HCEC 1CT (cell line): Measurements from ENCODE around the gene SIAH1.
"Not testable (repeated sequence)": the region's sequence is repeated elsewhere in the genome, so short reads cannot be mapped to it uniquely, and the experiment has no call there.

Experiments used
- DNase-seq: peaks from one replicate; pipeline ENCODE4 v3.0.0-alpha.2; 2017

SIAH1 gene

DNA sequence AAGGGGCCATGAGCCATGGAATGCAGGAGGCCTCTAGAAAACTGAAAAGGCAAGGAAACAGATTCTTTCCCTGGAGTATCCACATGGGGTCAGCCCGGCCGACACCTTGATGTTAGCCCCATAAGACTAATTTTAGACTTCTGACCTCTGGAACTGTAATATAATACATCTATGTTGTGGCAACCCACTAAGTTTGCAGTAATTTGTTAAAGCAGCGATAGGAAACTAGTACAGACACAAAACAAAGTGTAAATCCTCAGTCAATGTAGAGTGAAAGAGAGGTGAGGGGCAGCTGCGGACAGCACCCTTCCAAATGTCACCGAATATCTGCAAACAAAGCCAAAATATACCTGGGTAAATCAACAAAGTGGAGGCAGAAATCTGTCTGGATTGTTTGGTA lies 7.2 kb upstream of the SIAH1 start:
- DNase-seq: no peak

DNA sequence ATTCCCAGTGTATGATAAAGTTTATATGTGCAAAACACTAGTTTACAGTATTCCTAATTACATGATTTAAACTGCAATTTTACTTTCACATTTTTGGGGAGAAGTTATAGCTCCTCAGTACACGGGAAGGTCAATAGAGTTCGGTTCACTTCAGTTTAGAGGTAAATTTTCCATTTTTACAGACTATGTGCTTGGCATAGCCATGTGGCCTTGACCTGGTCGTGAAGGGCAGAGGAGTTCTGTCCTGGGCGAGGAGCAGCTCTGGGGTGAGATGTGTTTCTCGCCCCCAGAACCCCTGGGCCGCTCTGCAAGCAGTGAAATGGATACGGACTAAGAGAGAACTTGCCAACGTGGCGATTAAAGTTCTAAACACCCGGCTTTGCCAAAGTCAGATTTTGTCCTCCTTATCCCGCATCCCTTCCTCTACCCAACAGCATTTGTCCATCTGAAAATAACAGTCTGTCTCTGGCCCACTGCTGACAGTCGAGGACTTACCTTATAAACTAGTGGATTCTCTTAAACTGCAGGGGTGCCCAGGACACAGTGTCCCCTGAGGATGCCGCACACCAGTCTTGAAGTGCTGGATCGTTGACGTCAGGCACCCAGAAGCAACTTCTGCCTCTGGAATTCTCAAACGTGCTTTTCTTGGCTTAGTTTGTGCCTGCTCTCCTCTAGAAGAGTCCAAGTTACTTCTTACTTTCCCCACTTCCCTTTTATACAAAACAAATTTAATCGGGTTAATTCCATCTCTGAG lies 1.5 kb upstream of the SIAH1 start:
- DNase-seq: no peak

DNA sequence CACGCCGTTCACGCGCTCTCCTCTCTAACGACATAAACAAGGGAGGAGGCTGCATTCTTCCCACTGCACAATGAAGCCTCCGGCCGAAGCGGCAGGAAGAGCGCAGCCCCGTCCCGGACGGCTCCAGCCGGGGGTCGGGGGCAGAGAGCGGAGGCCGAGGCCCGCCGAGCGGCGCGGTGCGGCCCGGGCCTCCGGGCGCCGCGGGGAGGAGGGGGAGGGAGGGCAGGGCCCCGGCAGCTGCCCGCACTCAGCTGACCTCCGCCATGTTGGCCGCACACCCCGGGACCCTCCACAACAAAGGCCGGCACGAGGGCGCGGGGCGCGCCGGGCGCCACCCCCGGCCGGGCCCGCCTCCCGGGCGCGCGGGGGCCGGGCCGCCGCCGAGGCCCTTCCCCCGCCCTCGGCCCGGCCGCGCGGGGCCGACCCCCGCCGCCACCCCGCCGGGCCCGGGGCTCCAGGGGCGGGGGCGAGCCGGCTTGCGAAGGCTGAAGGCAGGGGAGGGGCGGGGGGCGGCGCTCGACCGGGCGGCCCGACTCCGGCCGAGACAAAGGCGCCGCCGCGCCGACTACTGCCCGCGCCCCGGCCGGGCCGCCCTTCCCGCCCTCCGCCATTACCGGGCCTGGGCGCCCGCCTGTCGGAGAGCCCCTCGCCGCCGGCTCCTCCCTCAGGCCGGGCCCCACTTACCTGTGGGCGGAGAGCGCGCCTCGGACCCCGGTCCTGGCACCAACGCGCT lies 527 bp downstream of the SIAH1 start:
- DNase-seq: peak; percentile 53

DNA sequence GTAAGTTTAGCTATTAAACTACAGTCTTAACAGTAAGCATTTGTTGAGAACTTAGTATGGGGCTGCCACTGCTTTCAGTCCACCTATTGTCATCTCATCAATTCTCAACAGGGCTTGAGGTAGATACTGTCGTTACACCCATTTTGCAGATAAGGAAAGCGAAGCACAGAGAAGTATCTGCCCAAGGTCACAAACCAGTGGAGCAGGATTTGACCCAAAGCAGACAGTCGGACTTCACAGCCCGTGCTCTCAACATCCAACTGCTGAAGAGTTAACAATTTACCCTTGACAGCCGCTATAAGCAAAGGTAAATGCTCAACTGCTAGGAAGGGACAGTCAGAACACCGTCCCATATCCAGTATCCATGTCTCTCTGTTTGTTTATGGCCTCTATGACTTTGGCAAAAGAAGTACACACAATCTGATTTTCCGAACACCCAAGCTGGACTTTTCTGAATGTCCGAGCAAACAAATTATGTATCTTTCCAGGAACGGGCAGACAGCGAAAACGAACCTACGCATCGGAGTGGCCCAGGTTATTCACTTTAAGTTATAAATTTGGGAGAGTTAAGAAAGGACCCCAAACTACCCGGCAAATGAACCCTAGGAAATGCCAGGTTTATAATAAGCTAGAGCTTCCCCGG lies 1.2 kb downstream of the SIAH1 start:
- peak; percentile 21 for DNase-seq

DNA sequence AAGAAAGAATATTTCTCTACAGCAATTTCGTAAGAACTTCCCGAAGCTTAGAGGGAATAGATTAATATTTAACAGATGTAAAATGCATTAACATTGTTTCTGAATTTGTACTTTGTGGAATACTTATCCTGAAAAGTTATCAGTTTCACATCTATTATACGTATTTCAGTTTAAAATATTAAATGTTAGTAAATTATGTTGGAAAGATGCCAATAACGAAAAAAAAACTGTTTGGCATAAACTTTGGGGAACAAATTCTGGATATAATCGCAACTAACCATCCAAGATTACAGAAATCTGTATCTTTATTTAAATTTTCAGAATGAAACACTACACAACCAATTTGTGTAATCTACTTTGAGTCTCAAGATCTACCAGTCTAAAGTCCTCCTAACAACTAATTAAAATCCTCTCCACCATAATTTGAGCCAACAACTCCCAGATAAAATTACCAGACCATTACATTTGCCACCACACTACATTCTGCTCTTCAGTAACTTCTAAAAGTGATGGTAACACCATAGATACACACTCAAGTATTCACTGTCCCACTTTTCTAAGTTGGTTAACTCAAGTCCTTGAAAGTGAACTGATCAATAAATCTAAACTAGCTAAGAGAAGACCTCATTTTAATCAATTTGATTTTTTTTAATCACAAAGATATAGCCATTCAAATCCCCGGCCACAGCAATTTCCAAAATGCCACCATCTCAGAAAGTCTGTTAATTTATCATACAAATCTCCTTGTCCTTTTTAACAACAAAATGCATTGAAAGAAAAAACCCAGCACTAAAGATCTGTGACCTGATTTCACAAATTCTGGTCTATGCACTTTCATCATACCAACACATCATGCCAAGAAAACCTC lies 2.0 kb downstream of the SIAH1 start:
- DNase-seq: no peak

DNA sequence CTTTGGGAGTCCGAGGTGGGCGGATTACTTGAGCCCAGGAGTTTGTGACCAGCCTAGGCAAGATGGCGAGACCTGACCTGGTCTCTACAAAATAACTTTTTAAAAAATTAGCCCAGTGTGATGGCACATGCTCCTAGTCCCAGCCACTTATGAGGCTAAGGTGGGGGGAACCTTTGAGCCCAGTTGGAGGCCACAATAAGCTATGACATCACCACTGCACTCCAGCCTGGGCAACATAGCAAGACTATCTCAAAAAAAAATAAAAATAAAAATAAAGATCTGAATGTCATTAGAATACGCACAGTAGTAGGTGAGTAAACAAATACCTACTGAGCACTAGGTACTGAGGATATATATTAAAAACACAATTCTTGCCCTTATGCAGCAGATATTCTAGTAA lies 3.1 kb downstream of the SIAH1 start:
- no peak for DNase-seq

DNA sequence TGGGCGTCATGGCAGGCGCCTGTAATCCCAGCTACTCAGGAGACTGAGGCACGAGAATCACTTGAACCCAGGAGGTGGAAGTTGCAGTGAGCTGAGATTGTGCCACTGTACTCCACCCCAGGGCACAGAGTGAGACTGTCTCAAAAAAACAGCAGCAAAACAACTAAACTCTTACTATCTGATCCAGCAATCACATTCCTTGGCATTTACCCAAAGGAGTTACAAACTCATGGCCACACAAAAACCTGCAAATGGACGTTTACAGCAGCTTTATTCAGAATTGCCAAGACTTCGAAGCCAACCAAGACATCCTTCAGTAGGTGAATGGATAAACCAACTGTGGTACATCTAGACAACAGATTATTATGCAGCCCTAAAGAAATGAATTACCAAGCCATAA lies 4.0 kb downstream of the SIAH1 start:
- no peak for DNase-seq

DNA sequence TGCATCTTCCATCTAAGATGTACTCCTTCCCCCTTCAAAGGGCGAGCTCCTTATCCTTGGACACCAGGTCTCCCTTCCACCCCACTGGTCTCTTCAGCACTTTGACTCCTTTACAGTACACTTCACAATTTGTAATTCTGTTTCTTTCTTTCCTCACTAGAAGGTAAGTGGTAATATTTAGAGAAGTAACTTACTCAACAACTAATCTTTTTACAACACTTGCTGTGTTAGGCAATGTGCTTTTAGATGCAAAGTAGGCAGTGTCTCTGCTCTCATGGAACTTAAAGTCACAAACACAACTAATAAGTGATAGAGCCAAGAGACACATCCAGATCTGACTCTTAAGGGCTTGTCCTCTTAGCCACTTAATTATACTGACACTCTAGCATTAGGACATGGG lies 6.4 kb downstream of the SIAH1 start:
- no peak for DNase-seq

DNA sequence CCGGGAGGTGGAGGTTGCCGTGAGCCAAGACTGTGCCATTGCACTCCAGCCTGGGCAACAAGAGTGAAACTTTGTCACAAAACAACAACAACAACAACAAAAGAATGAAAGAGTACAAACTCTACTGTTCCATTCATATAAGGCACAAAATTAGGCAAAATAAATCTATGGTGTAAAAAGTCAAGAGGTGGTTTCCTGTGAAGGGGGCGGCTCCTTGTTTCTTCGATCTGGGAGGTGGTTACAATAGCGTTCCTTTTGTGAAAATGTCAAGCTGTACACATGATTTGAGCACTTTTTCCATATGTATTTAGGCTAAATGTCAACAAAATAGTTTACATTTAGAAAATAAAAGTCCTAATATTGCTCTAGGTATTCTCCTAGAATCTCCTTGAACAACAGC lies 6.9 kb downstream of the SIAH1 start:
- DNase-seq: no peak

DNA sequence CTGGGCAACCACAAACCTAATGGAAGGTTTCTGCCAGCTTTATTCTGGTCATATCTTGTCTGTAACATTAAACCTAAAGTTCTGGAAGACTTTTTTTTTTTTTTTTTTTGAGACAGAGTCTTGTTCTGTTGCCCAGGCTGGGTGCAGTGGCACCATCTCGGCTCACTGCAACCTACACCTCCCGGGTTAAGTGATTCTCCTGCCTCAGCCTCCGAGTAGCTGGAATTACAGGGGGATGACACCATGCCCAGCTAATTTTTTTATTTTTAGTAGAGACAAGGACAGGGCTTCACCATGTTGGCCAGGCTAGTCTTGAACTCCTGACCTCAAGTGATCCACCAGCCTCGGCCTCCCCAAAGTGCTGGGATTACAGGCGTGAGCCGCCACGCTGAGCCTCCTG lies 7.9 kb downstream of the SIAH1 start:
- DNase-seq: not testable (repeated sequence)

DNA sequence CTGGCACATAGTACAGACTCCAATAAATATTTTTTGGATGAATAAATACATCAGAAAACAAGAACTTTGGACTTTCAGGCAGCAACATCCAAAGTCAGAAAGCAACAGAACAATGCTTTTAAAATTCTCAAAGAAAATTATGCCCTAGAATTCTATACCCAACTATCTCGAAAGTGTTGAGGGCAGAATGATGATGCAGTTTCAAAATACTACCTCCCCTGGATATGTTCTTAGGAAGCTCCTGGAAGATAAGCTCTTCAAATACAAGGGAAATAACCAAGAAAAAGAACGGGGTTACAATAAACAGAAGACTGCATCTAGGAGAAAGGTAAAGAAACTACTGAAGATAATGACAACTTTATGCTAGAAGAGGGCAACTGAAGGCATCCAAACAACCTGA lies 11.0 kb downstream of the SIAH1 start:
- DNase-seq: no peak

DNA sequence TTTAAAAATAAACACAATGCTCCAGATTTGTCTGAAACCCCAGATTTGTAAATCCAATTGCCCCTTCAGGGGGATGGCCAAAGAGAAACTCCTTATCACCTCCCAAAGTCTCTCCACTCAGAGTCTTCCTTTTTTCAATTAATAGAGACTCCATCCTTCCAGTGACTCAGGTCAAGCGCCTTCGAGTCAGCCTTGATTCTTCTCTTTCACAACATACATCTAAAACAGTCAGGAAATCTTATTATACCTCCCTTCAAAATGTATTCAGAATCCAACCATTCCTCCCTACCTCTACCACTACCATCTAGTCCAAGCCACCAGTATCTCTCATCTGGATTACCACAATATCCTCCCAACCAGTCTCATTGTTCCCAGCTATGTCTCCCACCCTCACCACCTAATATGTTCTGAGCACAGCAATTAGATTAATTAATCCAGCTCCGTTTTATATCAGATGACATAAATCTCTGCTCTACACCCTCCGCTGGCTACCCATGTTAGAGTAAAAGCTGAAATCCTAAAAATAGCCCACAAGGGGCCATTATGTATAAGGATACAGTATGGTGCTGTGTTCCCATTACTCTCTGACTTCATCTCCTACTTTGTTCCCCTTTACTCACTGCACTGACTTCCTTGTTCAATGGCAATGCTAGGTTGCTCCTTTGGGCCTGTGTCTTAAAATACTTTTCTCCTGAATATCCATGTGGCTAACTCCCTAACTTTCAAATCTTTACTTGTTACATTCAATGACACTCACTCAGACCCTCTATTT lies 11.8 kb downstream of the SIAH1 start:
- peak; percentile 26 for DNase-seq

DNA sequence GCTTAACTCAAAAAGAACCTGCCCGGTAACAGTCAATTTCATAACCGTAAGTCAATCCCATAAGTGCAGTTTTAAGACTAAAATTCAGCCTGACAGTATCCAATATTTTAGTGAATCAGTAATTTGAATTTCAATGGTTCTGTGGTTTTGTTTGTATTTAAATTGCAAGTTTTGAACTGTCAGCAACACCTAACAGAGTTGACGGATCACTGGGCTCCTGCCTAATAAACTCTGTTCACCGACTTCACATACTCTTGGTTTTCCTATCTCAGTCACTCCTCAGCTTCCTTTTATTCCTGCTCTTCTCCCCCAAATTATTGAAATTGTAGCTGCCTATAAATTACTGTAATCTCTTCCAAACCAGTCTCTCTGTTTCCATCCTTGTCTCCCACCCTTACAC lies 12.5 kb downstream of the SIAH1 start:
- DNase-seq: no peak

DNA sequence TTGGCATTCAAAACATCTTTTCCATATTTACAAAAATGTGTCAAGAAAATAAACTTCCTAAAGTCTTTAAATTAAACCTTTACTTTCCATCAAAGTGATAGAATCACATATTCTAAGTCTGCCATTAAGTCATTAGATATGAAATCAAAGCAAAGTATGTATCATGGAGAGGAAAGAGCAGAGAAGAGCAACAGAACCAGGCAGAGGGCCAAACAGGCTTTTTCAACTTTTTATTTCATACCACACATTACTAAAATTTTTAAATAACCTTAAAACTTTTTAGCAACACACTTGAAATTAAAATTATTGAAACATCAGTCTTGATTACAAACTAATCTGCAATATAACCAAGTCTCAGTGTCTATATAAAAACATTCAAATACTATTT lies 13.8 kb downstream of the SIAH1 start:
- no peak for DNase-seq

DNA sequence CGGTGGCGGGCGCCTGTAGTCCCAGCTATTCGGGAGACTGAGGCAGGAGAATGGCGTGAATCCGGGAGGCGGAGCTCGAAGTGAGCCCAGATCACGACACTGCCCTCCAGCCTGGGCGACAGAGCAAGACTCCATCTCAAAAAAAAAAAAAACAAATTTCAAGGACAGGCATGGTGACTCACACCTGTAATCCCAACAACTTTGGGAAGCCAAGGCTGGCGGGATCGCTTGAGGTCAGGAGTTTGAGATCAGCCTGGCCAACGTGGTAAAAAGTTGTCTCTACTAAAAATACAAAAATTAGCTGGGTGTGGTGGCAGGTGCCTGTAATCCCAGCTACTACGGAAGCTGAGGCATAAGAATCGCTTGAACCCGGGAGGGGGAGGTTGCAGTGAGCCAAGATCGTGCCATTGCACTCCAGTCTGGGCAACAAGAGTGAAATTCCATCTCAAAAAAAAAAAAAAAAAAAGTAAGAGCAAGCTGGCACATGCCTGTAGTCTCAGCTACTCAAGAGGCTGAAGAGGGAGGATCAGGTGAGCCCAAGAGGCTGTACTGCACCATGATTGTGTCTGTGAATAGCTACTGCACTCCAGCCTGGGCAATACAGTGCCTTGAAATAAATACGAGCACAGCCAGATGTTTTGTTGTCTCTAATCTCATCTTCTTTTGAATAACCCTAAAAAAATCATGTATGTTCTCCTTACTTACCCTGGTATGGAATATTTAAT lies 14.4 kb downstream of the SIAH1 start:
- DNase-seq: not testable (repeated sequence)

DNA sequence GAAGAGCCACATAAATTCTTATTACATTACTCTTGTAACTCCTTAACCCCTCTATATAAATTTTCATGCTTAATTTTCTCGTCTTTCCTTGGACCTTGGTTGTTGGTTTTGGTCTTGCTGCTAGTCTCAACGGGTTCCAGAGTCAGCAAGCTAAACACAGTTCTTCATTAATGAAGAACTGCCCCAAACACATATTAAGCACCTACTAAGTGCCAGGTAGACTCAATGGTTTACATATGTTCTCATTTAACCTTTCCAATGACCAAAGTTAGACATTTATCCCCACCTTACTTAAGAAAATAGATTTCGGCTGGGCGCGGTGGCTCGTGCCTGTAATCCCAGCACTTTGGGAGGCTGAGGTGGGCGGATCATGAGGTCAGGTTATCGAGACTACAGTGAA lies 15.0 kb downstream of the SIAH1 start:
- no peak for DNase-seq

DNA sequence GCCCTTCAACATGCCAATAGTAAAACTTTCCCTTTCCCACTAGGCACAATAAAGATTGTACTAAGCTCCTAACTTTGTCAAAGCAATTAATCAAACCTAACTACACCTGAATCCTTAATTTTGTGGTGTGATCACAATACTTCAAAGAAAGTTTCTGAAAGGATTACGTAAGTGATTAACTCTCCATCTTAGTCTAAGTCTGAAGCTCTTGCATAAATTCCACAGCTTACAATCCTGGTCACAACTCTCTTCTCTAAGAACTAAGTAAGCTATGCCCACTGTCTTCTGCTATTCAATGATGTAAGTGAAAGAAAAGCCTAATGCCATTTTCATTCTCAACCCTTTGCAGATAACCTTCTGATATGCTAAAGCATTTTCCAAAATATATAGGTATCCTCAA lies 15.4 kb downstream of the SIAH1 start:
- DNase-seq: no peak

DNA sequence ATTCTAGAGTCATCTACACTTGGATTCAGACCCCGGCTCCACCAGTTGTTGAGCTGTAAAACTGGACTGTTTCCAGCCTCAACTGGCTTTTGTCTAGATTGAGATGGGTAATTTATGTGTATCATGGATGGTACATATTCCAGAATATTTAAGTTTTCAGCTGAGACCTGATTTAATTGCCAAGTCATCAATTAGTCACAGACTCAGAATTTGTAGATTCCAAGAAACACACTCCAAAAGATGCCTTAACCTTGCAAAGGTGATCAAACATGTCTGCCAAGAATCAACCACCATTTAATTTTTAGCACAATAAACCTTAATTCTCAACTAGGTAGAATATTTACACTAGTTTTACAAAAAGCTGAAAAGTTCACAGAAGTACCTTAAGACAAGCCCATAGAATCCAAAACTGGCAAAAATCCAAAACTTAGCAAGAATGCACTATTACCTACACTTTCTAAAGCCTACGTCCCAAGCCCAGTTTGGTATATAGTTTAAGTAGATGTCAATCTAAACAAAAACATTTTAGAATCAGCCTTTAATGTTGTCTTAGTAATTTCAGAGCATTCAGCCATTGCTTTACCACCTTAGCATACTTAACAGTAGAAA lies 17.7 kb downstream of the SIAH1 start:
- DNase-seq: peak; percentile 12

DNA sequence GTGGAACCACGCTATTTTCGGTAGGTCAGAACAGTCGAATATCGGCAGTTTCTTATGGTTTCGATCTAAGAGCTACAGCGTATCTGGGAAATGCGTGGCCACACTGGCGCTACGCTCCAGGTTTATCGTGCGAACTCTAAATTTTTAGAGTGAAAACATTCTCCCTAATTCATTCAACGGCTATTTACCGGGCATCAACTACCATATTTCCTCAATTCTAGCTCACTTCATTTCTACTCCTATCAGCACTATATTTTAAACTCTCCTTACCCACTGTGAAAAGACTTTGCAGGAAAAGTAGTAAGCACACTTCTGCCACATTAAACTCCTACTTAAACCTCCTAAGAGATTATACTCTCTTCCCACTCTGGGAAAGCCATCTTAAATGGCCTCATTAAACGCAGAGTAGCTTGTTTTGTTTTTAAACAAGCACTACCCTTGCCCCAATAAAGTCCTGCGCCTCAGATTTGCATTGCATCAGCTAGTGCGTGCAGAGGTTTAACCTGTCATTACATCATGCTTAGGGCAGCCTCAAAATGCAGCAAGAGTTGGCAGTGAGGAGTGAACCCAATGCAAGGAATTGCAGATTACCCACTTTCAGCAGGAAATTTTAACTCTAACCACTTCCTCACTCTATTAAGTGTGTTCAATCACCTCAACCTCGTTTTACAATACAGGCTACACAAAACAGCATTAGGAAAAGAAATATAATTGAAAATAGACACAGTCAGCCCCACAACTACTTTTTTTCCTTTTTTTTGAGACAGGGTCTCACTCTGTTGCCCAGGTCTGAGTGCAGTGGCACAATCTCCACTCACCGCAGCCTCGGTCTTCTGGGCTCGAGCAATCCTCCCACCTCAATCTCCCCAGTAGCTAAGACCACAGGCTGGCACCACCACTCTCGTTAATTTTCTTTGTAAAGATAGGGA lies 18.8 kb downstream of the SIAH1 start:
- peak; percentile 83 for DNase-seq

DNA sequence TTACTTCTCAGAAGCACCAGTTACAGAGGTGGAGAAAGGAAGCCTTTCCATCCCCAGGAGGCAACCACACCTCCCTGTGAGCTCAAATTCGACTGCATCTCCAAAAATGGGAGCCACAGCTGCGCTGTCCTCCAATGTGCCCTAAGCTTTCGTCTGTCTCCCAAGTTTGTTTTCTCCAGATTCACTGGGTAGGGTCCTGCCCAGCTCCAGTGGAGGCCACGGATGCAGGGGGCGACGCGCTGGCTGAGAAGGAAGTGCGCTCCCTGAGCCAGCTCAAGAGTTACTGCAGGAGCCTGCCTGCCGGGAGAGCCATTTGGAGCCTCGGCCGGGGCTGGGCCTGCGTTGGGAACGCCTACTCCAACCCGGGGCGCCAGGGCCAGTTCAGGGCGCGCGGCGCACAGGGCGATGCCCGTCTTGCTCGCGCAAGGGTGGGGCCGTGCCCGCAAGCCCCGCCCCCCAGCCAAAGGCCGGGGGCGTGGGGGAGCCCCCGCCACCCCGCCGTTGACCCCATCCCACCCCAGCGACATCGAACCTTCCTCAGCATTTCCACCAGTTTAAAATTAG lies 19.5 kb downstream of the SIAH1 start:
- peak; percentile 91 for DNase-seq
